C4-2B (cell line): ENCODE data around the gene NRG2.

Experiments
- H3K27ac ChIP-seq: fragments of 450-650 bp; 2 replicates; pipeline ENCODE4 v1.5.1; 2017
- ZFX ChIP-seq: fragments of 450-650 bp; IDR thresholded peaks from 2 replicates; pipeline ENCODE4 v1.6.1; 2017
- TF ChIP-seq, protein P1 (sequence below): fragments of 450-650 bp; conservative IDR thresholded peaks from 2 replicates; pipeline ENCODE4 v1.5.1; 2017; ENCODE audit warnings: mild to moderate bottlenecking

Gene NRG2

DNA sequence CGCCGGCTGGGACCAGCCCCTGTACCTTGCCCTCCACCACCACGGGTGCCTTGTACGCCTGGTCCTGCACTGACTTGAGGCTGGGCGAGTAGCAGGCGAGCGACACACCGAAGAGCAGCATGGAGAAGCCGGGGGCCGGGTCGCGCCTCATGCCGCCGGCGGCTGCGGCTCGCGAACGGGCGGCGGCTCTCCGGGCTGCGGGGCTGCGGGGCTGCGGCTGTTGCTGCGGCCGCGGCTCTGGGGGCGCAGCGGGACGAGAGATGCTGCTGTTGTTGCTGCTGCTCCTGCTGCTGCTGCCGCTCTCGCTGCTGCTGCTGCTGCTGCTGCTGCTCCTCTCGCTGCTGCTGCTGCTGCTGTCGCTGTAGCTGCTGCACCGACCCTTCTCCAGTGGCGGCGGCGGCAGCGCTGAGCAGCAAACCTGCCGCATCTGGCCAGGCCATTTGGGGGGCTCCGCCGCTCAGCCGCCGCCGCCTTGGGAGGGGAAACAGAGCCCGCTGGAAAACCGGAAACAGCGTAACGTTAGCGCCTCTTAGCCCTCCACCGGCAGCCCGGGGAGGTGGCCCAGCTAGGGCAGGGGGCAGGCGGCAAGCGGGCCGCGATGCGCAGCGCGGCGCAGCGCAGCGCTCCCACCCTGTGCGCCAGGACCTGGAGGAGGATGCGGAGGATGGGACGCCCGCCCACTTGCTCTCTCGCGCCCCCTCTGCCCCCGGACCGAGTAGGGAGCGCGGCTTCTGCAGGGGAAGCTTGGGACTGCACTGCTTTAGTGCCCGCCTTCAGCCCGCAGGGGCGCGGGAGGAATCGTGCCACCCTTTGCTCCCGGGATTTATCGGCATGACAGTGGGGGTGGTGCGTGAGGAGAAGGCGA is at the start of gene NRG2:
Gene NRG2, minus strand, starts transcription at position 657 of the 865 bp plus-strand sequence.
- no peak within 1 kb of the TSS for H3K27ac ChIP-seq
- no peak for TF ChIP-seq ZFX
- TF ChIP-seq, protein P1, sequence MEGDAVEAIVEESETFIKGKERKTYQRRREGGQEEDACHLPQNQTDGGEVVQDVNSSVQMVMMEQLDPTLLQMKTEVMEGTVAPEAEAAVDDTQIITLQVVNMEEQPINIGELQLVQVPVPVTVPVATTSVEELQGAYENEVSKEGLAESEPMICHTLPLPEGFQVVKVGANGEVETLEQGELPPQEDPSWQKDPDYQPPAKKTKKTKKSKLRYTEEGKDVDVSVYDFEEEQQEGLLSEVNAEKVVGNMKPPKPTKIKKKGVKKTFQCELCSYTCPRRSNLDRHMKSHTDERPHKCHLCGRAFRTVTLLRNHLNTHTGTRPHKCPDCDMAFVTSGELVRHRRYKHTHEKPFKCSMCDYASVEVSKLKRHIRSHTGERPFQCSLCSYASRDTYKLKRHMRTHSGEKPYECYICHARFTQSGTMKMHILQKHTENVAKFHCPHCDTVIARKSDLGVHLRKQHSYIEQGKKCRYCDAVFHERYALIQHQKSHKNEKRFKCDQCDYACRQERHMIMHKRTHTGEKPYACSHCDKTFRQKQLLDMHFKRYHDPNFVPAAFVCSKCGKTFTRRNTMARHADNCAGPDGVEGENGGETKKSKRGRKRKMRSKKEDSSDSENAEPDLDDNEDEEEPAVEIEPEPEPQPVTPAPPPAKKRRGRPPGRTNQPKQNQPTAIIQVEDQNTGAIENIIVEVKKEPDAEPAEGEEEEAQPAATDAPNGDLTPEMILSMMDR = peak; percentile 54

DNA sequence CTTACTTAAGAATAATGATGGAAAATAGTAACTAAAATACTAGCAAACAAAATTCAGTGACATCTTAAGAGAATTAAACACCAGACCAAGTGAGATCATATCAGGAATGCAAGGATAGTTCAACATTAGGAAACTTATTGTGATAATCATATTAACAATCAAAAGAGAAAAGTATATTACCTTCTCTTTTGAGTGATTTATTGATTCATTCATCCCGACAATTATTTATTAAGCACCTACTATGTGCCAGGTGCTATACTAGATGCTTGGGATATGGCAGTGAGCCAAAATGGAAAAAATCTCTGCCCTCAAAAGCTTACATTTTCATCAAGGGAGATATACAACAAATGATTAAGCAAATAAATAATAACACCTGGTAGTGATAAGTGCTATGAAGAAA is 47.2 kb upstream of the NRG2 start:
- TF ChIP-seq, protein P1 = no peak
- TF ChIP-seq ZFX = no peak
- H3K27ac ChIP-seq = no peak overlapping the region

DNA sequence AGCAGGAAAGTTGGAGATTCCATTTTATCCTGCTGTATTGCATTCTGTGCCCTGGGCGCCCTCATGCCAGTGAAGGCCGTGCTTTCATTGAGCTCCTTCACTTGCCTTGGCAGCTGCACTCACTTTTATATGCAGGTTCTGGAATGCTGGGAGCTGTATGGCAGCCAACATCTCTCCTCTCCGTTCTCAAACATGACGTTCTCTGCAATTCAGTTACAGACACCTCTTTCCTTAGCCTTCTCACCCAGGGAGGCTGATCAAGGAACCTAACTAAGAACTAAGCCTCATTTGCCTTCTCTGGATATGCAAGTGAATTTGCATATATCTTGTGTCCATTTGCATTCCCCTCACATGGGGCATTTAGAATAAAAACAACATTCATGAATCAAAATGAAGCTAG is 41.4 kb upstream of the NRG2 start:
- TF ChIP-seq ZFX = no peak
- TF ChIP-seq, protein P1 = no peak
- H3K27ac ChIP-seq = no peak overlapping the region

DNA sequence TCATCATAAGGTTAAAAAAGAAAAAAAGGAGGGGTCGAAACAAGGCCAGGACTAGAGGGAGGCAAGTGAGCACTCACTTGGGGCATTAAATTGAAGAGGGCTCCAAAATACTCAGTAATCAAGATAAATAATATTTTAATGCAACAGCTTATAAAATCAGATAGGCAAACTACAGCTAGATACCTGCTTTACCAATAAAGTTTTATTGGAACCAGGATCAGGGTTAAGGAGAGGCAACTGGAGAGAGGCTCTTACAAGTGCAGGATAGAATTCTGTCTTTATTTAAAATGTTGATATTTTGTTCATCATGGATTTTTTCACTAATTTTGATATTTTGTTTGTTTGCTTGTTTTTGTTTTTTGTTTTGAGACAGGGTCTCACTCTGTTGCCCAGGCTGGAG is 40.6 kb upstream of the NRG2 start:
- no peak overlapping the region for H3K27ac ChIP-seq
- no peak for TF ChIP-seq ZFX
- TF ChIP-seq, protein P1 = no peak

DNA sequence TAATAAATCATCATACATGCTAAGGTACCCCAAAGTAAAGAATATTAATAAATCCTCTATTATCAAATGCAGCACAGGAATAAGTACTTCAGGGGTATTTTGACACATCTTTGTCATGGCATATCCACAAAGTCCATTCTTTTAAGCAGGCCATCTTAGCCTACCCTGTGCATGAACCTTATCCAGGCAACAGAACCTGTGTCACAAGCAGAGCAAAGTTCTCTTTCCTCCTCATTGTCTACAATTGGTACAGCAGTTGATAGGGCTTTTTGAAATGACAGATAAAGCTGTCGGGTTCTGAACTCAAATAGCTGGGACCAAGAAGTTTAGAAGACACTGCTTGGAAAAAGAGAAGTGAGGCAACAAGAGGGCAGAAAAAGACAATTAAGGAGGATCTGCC is 40.0 kb upstream of the NRG2 start:
- TF ChIP-seq, protein P1 = no peak
- TF ChIP-seq ZFX = no peak
- H3K27ac ChIP-seq = no peak overlapping the region

DNA sequence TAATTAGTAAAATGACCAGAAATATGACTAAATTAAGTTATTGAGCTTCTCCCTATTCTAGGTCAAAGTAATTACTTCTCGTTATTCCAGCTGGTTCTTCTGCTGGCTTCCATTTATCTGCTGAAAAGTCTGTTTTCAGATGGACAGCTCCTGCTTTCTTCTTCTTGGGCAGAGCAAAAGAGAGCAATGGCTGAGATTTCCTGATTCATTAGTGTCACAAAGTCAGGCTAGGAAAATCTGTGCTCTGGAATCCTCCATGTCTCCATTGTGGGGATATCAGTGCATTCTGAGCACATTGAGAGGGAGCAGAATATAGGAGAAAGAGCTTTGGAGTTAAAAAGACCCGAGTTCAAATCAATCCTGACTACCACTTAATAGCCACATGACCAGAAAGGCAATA is 33.7 kb upstream of the NRG2 start:
- no peak overlapping the region for H3K27ac ChIP-seq
- TF ChIP-seq, protein P1 = no peak
- no peak for TF ChIP-seq ZFX

DNA sequence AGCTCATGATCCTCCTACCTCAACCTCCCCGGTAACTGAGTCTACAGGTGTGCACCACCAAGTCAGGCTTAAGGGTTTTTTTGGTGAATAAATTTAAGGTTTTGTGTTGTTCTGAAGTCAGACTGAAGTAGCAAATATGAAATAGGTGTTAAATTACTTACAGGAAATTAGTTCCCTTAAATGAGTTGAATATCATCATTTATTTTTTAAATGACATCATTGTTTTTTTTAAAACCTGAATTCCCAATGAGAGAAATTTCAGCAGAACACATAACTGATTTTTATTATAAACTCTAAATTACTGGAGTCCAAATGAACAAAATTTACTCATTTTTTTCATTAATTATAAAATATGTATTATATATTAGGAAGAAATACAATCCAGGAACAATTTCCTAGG is 33.0 kb upstream of the NRG2 start:
- H3K27ac ChIP-seq = no peak overlapping the region
- TF ChIP-seq, protein P1 = no peak
- TF ChIP-seq ZFX = no peak
